Hepatocyte (in vitro differentiated cells): ENCODE results near the gene GDF15. TPM values are rescaled to one million over a fixed set of nuclear protein-coding genes. Genes with fewer than 3 reads are reported as not detected.

Experiments
- DNase-seq: peaks from one replicate; pipeline ENCODE4 v3.0.0-alpha.2; 2016; ENCODE audit warnings: low spot score
- H2AFZ ChIP-seq: fragments of 200-600 bp; sonication (generic); 2 replicates; pipeline ENCODE4 v1.6.0; 2016; ENCODE audit warnings: antibody characterized with exemption, mild to moderate bottlenecking
- H3K27ac ChIP-seq: fragments of 200-600 bp; sonication (generic); 2 replicates; pipeline ENCODE4 v1.5.1; 2016; ENCODE audit warnings: mild to moderate bottlenecking
- H3K27me3 ChIP-seq: fragments of 200-600 bp; sonication (generic); 2 replicates; pipeline ENCODE4 v1.6.1; 2016
- H3K36me3 ChIP-seq: fragments of 200-600 bp; sonication (generic); replicated peaks from 2 replicates; pipeline ENCODE4 v1.5.1; 2016; ENCODE audit warnings: low read depth; ENCODE audit not compliant: insufficient read depth
- H3K4me1 ChIP-seq: fragments of 200-600 bp; sonication (generic); 2 replicates; pipeline ENCODE4 v1.5.1; 2016; ENCODE audit warnings: mild to moderate bottlenecking, moderate library complexity; ENCODE audit not compliant: insufficient read depth
- H3K4me2 ChIP-seq: fragments of 200-600 bp; sonication (generic); 2 replicates; pipeline ENCODE4 v1.6.0; 2016
- H3K4me3 ChIP-seq: fragments of 200-600 bp; sonication (generic); 2 replicates; pipeline ENCODE4 v1.5.1; 2016; ENCODE audit warnings: mild to moderate bottlenecking
- H3K79me2 ChIP-seq: fragments of 200-600 bp; sonication (generic); 2 replicates; pipeline ENCODE4 v1.6.0; 2017; ENCODE audit warnings: mild to moderate bottlenecking
- H3K9me2 ChIP-seq: fragments of 200-600 bp; sonication (generic); replicated peaks from 2 replicates; pipeline ENCODE4 v1.6.0; 2017; ENCODE audit warnings: mild to moderate bottlenecking; ENCODE audit not compliant: insufficient read depth
- H3K9me3 ChIP-seq: fragments of 200-600 bp; sonication (generic); 2 replicates; pipeline ENCODE4 v1.5.1; 2016; ENCODE audit warnings: low read depth, mild to moderate bottlenecking
- H4K20me1 ChIP-seq: fragments of 200-600 bp; sonication (generic); 2 replicates; pipeline ENCODE4 v1.6.0; 2016; ENCODE audit warnings: mild to moderate bottlenecking; ENCODE audit not compliant: insufficient read depth, poor library complexity, severe bottlenecking
- CTCF ChIP-seq: fragments of 200-600 bp; sonication (generic); IDR thresholded peaks from 2 replicates; pipeline ENCODE4 v1.5.1; 2016; ENCODE audit warnings: antibody characterized with exemption, mild to moderate bottlenecking; ENCODE audit not compliant: poor library complexity
- EZH2 ChIP-seq: fragments of 200-600 bp; sonication (generic); IDR thresholded peaks from 2 replicates; pipeline ENCODE4 v1.6.1; 2016; ENCODE audit warnings: antibody characterized with exemption, mild to moderate bottlenecking, borderline replicate concordance
- EZH2phosphoT487 ChIP-seq: fragments of 200-600 bp; sonication (generic); IDR thresholded peaks from one replicate; pipeline ENCODE4 v1.6.1; 2018; ENCODE audit warnings: antibody characterized with exemption, mild to moderate bottlenecking, low read depth, moderate library complexity; ENCODE audit not compliant: unreplicated experiment, severe bottlenecking
- WGBS: methylation state at CpG from one replicate; pipeline ENCODE4 v1.1.6; 2016; ENCODE audit warnings: low lambda C conversion rate; ENCODE audit errors: missing lambda C conversion rate; 5-methylcytosine and 5-hydroxymethylcytosine counted together
- polyA plus RNA-seq: library from polyadenylated mRNA; unstranded; fragments of >200 nt; fragmentation: Nextera tagmentation; extraction: Ambion mirVana; gene quantifications from 2 replicates; pipeline ENCODE4 v1.2.1, GENCODE V29; 2016
- total RNA-seq: library from RNA; depleted of rRNA; stranded (reverse); fragments of >200 nt; gene quantifications from 2 replicates; pipeline ENCODE4 v1.2.3, GENCODE V29; 2014

Gene GDF15
- total and polyA plus RNA-seq, 2 experiments from 2014 or later: 123 to 175 TPM

- TF ChIP-seq EZH2 (no peak), CTCF (no peak), EZH2phosphoT487 (no peak)
- H3K79me2 ChIP-seq: no peaks in the 10 kb centered on the region
- DNase-seq: no peak
- no peak overlapping the region for H2AFZ ChIP-seq
- H4K20me1 ChIP-seq: no peaks in the 10 kb centered on the region
- no peak overlapping the region for H3K4me3 ChIP-seq
- H3K4me1 ChIP-seq: peaks cover 3% of the 10 kb centered on the region
- no peaks in the 10 kb centered on the region for H3K36me3 ChIP-seq
- 83% methylated on average over 37 of the region's 37 CpGs for WGBS
- no peaks in the 10 kb centered on the region for H3K27me3 ChIP-seq
- no peaks in the 10 kb centered on the region for H3K9me2 ChIP-seq
- no peak overlapping the region for H3K4me2 ChIP-seq
- no peaks in the 10 kb centered on the region for H3K9me3 ChIP-seq
- no peak overlapping the region for H3K27ac ChIP-seq
These were observed 10.7 kb downstream of the GDF15 start for GRCh38 chr19:18396471-18397241.

GRCh38 chr19:18397242-18398202, 11.6 kb downstream of the GDF15 start, which contains the start of gene LRRC25:
Gene LRRC25 (minus strand): TSS chr19:18397622. CDS start chr19:18396963, 659 bp downstream.
- Histone ChIP-seq H2AFZ (no peak within 1 kb of the TSS), H3K9me2 (no peaks in the 10 kb centered on the region), H3K4me3 (no peak within 1 kb of the TSS), H3K4me1 (peaks cover 9% of the 10 kb centered on the region), H3K79me2 (no peaks in the 10 kb centered on the region), H3K27me3 (no peaks in the 10 kb centered on the region), H4K20me1 (no peaks in the 10 kb centered on the region), H3K36me3 (no peaks in the 10 kb centered on the region), H3K4me2 (peak within 1 kb of the TSS; percentile 65), H3K9me3 (no peaks in the 10 kb centered on the region), H3K27ac (no peak within 1 kb of the TSS)
- no peak for DNase-seq
- TF ChIP-seq EZH2 (no peak), EZH2phosphoT487 (no peak), CTCF (no peak)
- WGBS: 59% methylated on average over 32 of the region's 33 CpGs

- 66% methylated on average over 6 of the region's 6 CpGs for WGBS
- no peak overlapping the region for H3K4me2 ChIP-seq
- DNase-seq: no peak
These were observed 13.1 kb downstream of the GDF15 start for GRCh38 chr19:18399008-18399407.

More at GRCh38 chr19:18399008-18399407, 13.1 kb downstream of the GDF15 start:
- no peaks in the 10 kb centered on the region for H3K9me2 ChIP-seq
- H4K20me1 ChIP-seq: no peaks in the 10 kb centered on the region
- no peak overlapping the region for H2AFZ ChIP-seq
- no peak for TF ChIP-seq CTCF
- no peak for TF ChIP-seq EZH2
- no peak for TF ChIP-seq EZH2phosphoT487
- H3K27me3 ChIP-seq: no peaks in the 10 kb centered on the region
- peaks cover 17% of the 10 kb centered on the region for H3K4me1 ChIP-seq
- H3K9me3 ChIP-seq: no peaks in the 10 kb centered on the region
- no peak overlapping the region for H3K4me3 ChIP-seq
- H3K27ac ChIP-seq: no peak overlapping the region
- no peaks in the 10 kb centered on the region for H3K79me2 ChIP-seq
- no peaks in the 10 kb centered on the region for H3K36me3 ChIP-seq
